HG03520 (cell line): ENCODE data around the gene NLRP6.
"Not testable (repeated sequence)": the region's sequence is repeated elsewhere in the genome, so short reads cannot be mapped to it uniquely, and the experiment has no call there.

Source experiments
- ATAC-seq: cut with Tn5 transposase; IDR thresholded peaks from one replicate; pipeline ENCODE4 v1.9.1; 2021; ENCODE audit warnings: mild to moderate bottlenecking, moderate library complexity; ENCODE audit not compliant: unreplicated experiment

NLRP6 gene

GRCh38 chr11:319121-319887 lies 41.1 kb downstream of the NLRP6 start:
- ATAC-seq: not testable (repeated sequence)

GRCh38 chr11:319888-320273 lies 41.7 kb downstream of the NLRP6 start:
- ATAC-seq: not testable (repeated sequence)

GRCh38 chr11:324156-324555 lies 45.9 kb downstream of the NLRP6 start:
- no peak for ATAC-seq

GRCh38 chr11:324593-325517 lies 46.6 kb downstream of the NLRP6 start:
- ATAC-seq: not testable (repeated sequence)

- ATAC-seq: no peak
Measured at GRCh38 chr11:325796-326591, 47.8 kb downstream of the NLRP6 start.

GRCh38 chr11:326592-326841 lies 48.3 kb downstream of the NLRP6 start:
- no peak for ATAC-seq

GRCh38 chr11:326842-327580 lies 48.8 kb downstream of the NLRP6 start:
- ATAC-seq: peak; percentile 56

- no peak for ATAC-seq
Measured at GRCh38 chr11:327581-327923, 49.3 kb downstream of the NLRP6 start.

- no peak for ATAC-seq
Measured at GRCh38 chr11:328012-328411, 49.8 kb downstream of the NLRP6 start.

- ATAC-seq: not testable (repeated sequence)
Measured at GRCh38 chr11:328516-329100, 50.4 kb downstream of the NLRP6 start.

GRCh38 chr11:329886-330253 lies 51.7 kb downstream of the NLRP6 start:
- no peak for ATAC-seq

GRCh38 chr11:330307-330693 lies 52.1 kb downstream of the NLRP6 start:
- ATAC-seq: no peak

- no peak for ATAC-seq
Measured at GRCh38 chr11:330694-331357, 52.6 kb downstream of the NLRP6 start.

GRCh38 chr11:331358-332060 lies 53.3 kb downstream of the NLRP6 start:
- no peak for ATAC-seq

- ATAC-seq: no peak
Measured at GRCh38 chr11:332651-333480, 54.7 kb downstream of the NLRP6 start.

- not testable (repeated sequence) for ATAC-seq
Measured at GRCh38 chr11:333616-334263, 55.5 kb downstream of the NLRP6 start.

- no peak for ATAC-seq
Measured at GRCh38 chr11:334264-334994, 56.2 kb downstream of the NLRP6 start.
